ENCODE results near the gene RERE.

RERE gene

DNA sequence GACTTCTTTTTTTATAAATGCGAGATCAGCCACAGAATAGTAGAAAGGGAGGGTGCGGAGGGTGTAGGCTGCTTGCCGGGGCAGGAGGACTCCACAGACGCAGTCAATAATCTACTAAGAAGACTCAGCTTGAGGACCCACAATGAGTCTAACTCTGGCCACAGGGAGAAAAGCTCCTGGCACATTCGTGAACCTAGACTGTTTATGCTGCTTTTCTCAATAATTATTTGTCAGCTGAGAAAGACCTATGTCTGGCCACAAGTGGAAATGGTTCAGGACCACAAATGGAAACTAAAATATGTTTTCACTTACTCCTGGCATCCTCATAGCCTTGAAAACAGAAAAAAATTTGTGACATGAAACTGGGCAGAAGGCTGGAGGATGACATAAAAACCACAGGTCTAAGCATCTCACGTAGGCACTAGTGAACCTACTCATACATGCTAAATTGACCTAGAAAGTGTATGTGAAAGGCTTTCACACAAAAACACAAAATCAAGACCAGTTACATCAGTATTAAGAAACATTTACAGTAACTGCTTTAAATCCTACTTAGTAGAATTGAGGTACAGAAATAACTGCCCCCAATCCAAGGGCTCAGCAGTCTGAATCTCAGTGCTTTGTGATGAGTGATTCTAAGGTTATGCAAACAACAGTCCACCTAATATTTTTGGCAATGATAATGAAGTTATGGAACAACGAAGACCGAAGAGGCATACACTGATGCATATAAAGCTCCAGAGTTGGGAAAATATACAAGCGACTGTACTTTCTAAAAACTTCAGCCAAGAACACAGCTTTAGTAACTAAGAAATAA, 340.1 kb downstream of the RERE start:
- DNase-seq (ENCODE audit: low read depth in 2 of 2) = no peak

DNA sequence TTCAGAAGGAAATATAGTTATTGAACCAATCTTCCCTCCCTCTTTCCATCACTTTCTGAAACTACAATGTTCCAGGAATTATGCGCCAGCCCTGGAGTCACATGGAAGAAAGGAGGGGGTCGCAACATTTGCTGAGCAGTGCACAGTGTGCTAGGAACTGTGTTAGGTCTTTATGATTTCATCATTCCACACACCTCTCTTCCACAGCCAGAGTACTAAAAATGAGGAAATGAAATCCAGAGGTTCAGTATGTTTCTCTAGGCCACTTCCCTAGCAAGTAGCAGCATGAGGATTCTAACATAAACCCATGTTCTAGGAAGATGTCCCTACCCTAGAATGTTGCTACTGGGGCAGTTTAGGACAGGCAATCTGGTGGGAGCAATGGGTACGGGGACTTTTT, 341.4 kb downstream of the RERE start:
- no peak for DNase-seq (ENCODE audit: low read depth in 2 of 2)

DNA sequence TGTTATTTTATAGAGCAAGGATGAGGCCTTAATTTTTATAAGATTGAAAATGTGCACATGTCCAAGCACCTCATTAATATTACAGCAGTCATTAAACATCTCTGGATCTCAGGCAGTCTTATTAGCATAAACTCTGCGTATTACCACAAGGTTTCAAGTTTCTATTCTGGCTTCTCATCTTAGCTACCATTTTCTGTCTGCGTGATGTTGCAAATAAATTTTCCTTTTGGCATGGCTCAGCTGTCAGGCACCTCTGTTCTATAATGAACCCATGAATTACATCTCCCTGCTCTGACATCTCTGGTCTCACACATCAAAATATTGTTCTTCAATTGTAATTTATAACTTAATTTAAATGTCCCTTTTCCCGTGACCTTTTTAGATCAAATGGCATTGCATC, 343.1 kb downstream of the RERE start:
- no peak for DNase-seq (ENCODE audit: low read depth in 2 of 2)

DNA sequence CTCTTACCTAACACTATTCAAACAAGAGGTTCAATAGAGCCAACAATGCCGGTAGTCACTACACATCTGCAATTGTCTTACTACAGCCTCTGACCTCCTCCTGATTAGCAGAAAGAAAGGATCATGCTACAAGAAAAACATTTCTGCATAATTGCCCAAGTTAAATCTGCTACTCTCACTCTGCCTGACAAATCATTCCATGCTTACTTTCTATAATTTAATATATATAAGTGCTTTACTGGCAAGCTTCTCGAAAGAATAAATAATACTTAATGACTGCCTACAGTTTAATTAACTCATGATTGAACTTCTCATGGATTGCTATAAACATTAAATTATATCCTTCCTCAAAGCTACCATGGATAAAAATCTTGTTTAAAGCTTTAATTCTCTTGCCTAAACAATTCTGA, 343.5 kb downstream of the RERE start:
- no peak for DNase-seq (ENCODE audit: low read depth in 2 of 2)

DNA sequence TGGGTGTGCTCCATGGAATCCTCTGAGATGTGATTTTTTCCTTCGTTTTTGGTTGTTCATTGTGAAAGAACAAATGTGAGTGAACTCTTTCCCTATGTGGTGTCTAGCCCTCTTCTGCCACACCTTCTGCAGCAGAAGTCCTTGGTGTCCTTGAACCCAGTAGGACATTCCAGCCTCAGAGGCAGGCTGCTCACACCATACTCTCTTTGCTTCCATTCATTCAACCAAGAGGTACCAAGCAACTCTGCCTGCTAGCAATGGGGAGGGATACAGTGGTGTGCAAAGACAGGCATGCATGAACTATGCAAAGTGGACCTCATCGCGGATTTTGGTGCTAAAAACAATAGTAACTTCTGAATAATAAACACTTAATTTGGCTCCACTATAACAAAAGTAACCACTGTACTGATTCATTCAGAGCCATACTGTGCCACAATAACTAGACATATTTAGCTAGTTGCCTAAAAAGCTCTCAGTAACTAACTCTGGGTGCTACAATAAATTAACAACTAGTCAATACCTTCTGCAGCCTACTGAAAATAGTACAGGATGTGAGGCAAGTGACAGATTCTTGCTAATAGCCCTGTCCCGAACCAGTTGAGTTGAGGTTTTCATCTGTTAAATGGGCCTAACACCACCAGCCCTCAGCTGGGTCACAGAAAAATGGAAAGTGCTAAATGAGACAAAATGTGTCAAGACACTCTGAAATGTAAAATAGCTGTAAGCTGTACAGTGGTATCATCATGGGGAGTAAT, 344.1 kb downstream of the RERE start:
- no peak for DNase-seq (ENCODE audit: low read depth in 2 of 2)

DNA sequence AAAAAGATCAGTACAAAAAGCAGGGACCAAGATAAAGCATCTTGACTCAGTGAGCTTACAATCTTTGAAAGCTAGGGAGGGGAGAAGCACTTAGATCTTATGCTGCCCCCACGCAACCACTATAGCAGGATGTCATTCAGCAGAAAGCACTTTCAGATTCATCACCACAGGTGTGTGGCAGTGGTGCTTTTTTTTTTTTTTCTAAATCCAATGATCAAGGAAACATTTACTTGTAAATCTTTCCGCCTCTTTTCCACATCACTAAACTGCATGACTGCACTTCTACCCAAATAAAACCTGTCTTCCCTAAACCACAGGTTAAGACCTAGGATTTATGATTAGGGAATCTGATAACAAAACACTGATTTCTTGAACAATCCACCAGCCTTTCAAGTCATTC, 344.8 kb downstream of the RERE start:
- DNase-seq (ENCODE audit: low read depth in 2 of 2) = no peak

DNA sequence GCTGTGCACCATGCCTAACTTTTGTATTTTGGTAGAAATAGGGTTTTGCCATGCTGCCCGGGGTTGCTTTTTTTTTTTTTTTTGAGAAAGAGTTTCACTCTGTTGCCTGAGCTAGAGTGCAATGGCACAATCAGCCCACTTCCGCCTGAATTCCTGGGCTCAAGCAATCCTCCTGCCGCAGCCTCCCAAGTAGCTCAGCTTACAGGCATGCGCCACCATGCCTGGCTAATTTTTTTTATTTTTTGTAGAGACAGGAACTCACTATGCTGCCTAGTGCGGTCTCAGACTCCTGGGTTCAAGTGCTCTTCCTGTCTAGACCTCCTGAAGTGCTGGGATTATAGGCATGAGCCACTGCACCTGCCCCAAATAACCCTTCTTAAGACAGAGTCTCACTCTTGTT, 346.0 kb downstream of the RERE start:
- DNase-seq (ENCODE audit: low read depth in 2 of 2) = no peak

DNA sequence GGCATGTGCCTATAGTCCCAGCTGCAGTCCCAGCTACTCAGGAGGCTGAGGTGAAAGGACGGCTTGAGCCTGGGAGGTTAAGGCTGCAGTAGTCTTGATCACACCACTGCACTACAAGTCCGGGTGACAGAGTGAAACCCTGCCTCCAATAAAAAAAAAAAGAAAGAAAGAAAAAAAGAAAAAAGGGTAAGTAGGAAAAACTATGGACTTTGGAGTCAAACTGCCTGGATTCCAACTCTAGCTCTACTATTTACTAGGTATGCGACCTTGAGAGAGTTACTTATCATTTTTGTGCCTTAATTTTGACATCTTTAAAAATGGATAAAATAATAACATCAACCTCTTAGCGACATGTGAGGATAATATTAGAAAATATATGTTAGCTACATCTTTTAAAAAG, 348.7 kb downstream of the RERE start:
- DNase-seq (ENCODE audit: low read depth in 2 of 2) = no peak

DNA sequence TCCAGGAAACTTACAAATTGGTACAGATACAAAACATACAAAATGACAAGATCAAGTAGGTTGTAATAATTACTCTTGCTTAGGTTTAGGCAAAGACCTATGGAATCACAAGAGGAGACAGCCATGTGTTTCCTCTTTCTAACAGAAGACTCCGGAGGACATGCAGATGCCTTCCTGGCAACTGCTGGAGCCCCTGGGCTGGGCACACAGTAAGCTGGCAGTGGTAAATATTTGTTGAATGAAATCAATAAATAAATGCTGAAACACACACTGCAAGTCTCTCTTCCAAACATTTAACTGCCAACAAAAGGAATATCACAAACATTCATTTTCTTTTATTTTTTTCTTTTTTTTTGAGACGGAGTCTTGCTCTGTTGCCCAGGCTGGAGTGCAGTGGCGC, 350.1 kb downstream of the RERE start:
- DNase-seq (ENCODE audit: low read depth in 2 of 2) = no peak

DNA sequence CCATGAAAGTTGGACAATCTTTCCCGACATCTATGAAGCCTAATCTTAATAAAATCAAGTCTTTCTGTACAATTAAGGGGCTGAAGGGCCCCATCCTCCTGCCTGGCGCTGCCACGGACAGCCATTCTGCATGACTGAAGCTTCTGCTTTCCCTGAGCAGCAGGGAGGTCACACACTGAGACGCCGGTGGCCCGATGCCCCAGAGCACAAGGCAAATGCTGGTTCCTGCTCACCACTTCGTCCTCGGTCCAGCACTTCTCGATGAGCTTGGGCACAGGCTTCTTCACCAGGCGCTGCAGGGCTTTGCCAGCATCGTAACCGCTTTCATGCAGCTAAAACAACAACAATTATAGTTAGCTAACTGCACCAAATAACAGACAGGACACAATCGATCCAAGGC, 351.7 kb downstream of the RERE start:
- no peak for DNase-seq (ENCODE audit: low read depth in 2 of 2)

DNA sequence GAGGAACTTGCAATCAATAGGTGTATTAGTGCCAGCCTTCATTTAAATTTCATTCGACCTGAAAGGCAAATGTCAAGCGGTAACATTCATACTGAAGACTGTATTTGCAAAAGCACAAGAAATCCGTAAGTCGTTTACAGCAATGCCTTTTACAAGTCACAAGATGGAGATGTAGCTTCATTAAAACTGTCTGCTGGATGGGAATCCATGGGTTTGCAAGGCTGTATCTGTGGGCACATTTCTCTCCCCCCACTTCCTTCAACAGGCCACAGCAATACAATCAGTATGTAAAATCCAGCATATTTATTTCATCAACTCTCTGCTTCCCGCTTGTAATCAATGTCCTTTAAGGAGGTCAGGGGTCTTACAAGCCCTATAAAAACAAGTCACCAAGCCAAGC, 352.4 kb downstream of the RERE start:
- no peak for DNase-seq (ENCODE audit: low read depth in 2 of 2)

DNA sequence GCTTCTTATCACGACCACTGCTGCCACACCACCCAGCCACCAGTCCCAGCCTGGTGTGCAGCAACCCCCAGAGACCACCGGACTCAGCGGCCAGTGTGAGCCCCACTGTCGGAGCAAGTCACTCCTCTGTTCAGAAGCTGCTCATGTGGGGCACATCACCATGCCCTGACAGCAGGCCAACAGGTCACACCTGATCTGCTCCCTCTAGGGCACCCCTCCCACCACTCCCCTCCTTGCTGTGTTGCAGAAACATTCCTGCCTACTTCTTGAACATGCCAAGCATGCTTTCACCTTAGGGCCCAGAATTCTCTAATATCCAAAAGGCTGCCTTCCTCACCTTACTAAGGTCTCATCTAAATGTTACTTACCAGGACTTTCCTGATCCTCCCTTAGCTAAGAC, 353.1 kb downstream of the RERE start:
- DNase-seq (ENCODE audit: low read depth in 2 of 2) = no peak

DNA sequence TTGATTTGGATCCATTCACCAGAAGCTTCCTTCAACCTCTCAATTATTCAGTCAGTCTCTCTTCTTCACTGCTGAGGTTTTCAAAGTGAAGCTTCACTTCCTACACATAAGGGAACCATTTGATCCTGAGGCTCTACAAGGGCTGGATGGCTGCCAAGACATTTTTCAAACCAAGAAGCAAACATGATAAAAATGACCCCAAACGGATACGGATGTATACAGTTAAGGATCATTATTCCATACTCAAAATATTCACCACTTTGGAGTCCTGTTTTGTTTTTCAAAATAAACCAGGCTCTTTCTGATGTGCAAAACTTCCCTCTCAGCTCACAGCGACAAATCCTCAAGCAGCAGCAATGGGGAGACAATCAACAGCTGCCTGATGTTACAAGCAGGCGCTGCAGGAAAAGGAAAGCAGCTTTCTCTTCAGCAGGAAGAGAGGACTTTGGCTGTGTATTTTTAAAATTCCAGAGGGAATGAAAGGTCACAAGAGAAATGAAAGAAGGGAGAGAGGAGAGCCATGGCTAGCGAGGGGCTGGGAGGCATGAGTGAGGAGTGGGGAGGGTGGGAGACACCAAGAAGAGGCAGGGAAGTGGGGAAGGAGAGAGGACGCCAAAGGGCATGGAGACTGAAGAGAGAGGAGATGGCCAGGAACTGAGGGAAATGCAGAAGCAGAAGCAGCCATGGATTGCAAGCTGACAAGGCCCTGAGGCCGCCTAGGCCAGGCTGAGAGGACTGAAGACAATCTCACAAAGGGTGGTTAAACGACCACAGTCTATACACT, 354.1 kb downstream of the RERE start:
- no peak for DNase-seq (ENCODE audit: low read depth in 2 of 2)

DNA sequence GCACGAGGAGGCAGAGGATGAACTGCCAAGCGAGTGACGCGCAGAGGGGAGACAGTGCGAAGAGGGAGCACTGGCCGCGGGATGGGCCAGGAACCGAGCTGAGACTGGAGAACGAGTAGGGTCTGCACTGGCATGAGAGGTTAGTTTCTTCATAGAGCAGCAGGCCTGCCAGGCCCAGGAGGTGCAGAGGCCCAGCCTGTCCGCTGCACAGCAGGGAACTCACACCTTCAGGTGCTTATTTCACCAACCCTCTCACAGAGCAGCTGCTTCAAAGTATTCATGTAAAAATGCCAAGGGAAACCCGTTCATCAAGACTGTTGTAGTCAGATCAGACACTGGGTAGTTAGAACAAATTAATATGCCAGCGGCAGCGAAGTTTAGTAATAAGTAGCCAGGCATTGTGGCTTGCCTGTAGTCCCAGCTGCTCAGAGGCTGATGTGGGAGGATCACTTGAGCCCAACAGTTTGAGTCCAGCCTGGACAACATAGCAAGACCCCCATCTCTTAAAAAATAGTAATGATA, 355.0 kb downstream of the RERE start:
- no peak for DNase-seq (ENCODE audit: low read depth in 2 of 2)

DNA sequence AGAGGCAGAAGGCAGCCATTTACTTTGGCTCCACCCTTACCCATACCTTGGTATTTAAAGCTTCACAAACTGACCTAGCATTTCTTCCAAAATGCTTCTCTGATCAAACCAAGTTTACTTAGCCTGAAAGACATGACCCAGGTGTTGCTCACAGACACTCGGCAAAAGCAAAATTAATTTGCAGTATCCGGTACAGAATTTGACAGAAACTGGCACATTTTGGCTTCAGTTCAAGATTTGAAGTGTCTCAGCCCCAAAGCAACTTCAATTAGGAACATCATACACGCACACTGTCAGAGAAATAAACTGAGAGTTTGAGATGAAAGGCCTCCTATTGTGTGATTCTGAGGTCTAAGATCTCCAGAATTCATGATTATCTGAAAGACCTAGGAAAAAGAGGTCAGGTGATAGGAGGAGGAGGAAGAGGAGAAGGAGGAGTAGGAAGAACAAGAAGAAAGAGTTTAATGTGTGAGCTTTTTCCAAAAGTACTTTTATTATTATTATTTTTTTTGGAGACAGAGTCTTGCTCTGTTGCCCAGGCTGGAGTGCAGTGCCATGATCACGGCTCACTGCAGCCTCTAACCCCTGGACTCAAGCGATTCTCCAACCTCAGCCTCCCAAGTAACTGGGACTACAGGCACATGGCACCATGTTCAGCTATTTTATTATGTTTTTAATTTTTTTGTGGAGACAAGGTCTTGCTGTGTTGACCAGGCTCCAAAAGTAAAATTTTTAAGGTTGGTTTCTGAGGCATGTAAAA, 355.9 kb downstream of the RERE start:
- no peak for DNase-seq (ENCODE audit: low read depth in 2 of 2)

DNA sequence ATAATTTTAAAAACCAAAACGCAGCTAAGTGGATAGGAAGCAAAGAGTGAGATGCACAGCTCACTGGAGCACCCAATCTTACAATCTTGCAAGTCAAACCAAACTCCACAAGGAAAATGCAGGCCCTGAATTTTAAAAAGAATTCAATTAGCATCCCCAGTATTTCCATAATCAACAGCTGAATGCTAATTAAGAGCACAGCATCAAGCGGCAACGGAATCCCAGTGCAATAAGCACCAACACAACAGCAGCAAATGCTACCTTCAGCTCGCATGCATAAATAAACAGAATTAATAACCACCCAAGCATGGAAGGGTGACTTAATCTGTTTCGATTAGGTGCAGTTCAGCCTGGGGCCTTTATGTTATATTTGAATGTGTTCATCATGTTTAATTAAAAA, 356.7 kb downstream of the RERE start:
- no peak for DNase-seq (ENCODE audit: low read depth in 2 of 2)

DNA sequence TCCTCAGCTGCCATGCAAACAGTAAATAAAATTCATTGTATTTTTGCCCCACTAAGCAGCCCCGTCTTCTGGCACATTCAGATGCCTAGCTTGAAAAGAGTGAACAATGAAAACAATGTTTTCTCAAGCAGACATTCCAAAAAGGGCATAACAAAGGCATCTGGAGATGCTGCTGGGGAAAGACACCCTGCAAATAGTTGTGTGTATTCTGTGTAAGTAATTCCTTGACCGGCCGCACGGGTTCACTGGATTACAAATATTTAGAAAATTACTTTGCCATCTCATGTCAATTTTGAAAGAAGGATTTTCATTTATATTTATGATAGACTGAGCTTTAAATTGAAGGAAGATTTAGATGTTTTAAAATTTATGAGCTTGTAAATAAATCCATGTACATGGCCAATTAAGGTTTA, 357.3 kb downstream of the RERE start:
- no peak for DNase-seq (ENCODE audit: low read depth in 2 of 2)

DNA sequence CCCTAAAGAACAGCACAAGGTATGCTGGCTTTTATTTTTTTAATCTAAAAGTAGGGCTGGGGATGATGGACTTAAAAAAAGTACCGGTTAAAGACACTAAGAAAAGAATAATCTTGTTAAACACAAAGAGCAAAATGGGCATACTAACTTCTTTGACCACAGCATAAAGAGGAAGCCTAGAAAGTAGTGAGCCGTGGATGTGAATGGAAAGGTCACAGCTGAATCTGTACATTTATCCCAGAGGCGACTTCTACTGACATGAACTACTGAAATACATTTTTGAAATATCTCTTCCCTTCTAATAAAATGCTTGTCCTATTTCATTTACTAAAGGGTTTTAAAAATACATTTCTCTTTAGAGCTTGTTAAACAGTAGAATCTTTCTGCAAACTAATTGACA, 358.8 kb downstream of the RERE start:
- DNase-seq (ENCODE audit: low read depth in 2 of 2) = no peak

DNA sequence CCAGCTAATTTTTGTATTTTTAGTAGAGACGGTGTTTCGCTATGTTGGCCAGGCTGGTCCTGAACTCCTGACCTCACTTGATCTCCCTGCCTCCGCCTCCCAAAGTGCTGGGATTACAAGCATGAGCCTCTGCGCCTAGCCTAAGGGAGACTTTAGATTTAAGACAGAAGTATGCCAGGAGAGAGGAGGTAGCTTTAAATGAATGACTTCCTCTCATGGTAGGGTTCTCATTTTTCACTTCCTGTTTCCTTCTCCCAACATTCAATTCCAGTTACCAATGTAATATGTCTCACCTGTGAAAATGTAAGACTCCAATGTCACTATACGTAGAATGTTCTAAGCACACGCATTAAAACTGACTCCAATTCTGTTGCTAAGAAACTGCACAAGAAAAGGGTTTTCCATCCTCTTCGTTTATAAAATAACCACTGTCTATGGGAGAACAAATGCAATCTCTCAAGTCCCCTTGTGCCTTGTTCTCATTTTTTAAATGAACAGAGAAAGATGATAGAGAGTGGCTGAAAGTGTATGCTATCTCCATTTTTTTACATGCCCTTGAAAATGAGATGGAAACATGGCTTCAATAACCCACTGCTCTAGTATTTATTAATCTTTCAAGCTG, 359.6 kb downstream of the RERE start:
- DNase-seq (ENCODE audit: low read depth in 2 of 2) = no peak

DNA sequence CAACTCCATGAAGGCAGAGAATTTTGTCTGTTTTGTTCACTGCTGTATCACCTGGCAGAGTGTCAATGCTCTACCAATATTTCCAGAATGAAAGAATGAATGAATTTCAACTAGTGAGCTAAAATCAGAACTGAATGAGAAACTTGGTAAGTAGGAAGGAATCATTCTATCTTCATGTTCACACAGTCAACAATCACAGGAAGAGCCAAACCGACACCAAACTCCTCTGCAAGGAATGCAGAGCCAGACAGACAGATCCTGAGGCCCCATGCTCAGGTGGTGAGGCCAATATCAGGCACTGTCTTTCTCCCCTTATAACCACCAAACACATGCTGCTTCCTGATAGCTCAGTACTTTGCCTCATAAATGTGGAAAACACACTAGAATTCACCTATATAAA, 360.4 kb downstream of the RERE start:
- DNase-seq (ENCODE audit: low read depth in 2 of 2) = no peak

DNA sequence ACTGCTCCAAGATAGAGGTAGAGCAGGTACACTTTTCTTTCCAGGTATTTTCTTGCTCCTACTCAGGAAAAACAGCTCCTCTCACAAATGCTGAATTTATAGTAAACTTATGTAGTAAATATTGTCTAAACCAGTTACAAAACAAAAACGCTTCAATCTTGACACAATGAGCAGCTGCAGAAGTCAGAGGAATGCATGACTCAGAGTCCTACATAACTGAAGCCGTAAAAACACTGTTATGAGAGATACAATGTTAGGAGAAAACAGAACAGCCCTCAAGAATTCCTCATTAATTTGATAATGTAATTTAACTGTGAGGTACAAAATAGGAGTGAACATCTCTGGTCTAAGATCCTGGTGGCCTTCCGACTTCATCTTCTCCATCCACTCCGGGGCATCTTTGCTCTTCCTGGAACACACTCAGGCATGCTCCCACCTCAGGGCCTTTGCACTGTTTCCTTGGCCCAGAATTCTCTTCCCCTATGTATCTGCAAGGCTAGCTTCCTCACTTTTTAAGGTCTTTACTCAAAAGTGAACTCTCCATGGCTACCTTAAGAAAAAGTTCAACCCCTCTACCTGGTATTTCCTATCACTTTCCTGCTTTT, 361.0 kb downstream of the RERE start:
- DNase-seq (ENCODE audit: low read depth in 2 of 2) = no peak

Measured in stimulated activated CD8-positive, alpha-beta memory T cell treated with anti-CD3 and anti-CD28 coated beads, Interleukin-2, amount 100 ng/mL, for 1 hour (primary cell).